GM19372 (cell line): ENCODE measurements around the gene TRDMT1.

Experiments used
- ATAC-seq: cut with Tn5 transposase; IDR thresholded peaks from one replicate; pipeline ENCODE4 v1.9.1; 2021; ENCODE audit warnings: mild to moderate bottlenecking, low read depth, moderate library complexity; ENCODE audit not compliant: unreplicated experiment

TRDMT1 gene

DNA sequence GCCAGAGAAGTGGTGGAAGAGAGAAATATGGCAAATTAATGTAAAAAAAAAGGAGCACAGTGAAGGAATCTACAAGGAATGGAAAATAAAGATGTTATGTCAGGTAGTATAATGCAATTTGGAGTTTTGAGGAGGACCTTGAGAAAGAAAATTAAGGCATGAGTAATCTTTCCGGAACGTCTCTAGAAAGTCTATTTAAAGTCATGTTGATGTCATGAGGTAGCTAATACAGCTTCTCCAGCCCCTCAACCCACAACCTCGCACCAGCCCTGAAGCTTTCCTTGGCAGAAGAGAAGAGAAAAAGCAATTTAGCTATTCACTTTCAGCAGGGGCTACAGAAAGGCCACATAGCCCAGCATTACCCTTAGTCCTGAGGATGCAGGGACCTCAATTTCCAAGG, 22.5 kb downstream of the TRDMT1 start:
- ATAC-seq: no peak

DNA sequence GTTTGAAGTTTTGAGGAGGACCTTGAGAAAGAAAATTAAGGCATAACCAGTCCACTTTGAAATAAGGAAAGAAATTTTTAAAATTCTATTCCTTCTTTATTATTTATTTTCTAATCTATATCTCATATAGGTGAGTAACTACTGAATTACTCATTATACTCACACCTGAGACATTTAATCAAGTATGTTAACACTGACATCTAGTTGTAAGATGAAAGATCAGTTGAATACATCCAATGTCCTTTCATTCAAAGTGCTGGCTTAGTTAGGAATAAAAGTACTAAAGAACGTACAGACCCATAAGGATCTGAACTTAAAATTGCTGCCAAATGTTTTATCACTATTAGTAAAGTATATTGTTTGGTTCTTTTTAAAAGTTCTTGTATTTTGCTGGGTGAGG, 23.5 kb downstream of the TRDMT1 start:
- ATAC-seq: no peak

GRCh38 chr10:17177014-17177413, 24.5 kb downstream of the TRDMT1 start:
- no peak for ATAC-seq

DNA sequence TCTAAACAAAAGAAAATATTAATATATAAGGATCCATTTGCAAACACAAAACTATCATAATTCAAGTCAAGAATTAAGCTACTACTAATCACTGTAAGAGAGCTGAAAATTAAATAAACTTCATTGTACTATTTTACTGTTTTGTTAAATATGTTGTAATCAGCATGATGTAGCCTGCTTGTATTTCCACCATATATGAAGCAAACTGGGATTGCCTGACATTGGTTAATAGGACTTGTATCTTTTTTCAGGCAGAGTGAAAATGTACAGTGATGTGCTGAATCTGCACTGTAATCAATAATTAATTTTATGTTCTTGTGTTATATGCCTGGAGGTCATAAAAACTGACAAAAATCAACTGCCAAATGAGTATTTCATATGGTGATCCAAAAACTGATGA, 25.4 kb downstream of the TRDMT1 start:
- no peak for ATAC-seq

- ATAC-seq: no peak
These were observed 25.9 kb downstream of the TRDMT1 start for GRCh38 chr10:17175551-17175950.

- ATAC-seq: no peak
These were observed 26.8 kb downstream of the TRDMT1 start for GRCh38 chr10:17174626-17175025.

- ATAC-seq: no peak
These were observed 30.3 kb downstream of the TRDMT1 start for GRCh38 chr10:17171141-17171641.

DNA sequence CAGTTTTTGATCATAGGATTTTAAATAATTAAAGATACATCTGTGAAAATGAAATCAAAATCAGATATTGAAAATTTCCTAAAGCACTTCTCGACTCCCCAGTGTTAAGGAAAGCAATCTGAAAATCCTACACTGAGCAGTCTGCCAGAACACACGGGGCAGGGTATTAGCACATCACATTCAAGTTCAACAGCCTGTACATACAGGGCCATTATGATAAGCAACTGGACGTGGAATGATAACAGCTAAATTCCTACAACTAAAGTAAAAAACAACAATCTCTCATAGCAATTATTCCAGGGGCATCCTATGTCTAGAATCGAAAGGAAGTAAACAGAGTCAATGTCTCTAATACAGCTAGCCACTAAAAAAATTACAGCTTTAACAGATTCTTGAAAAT, 31.7 kb downstream of the TRDMT1 start:
- no peak for ATAC-seq

DNA sequence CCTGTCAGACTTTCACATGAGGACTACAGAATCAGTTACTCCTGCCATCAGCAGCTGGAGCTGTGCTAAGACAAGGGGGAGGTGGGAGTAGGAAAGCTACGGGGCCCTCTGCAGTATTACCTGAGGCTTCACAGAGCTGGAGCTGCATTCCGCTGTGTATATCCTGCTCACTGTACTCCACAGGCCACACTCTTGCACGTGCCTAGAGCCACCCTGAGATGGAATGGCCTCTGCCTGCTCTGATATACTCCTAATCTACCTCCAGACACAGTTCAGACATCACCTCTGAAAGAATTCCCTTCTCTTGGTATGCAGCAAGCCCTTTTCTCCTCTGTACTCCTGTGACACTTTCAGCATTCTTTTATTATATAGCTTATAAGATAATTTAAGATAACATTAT, 34.8 kb downstream of the TRDMT1 start:
- ATAC-seq: no peak

GRCh38 chr10:17162828-17163227, 38.6 kb downstream of the TRDMT1 start:
- ATAC-seq: no peak

DNA sequence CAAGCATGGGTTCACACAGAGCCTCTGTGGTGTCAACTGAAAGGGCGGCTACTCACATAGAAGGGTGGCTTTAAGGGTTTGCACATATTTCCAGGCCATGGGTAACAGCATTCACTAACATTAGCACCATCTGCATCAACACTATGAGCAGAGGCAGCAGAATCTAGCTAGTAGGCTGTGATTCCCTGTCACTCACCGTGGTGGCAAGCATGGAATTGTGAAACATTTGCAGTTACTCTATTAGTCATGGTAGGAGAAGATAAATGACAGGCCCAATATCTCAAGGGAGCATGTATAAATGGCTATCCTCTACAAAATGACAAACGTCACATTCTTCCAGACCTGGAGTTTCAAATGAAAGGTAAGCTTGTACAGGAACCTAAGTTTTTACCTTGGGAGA, 39.7 kb downstream of the TRDMT1 start:
- ATAC-seq: no peak

GRCh38 chr10:17157024-17157423, 44.4 kb downstream of the TRDMT1 start:
- no peak for ATAC-seq

DNA sequence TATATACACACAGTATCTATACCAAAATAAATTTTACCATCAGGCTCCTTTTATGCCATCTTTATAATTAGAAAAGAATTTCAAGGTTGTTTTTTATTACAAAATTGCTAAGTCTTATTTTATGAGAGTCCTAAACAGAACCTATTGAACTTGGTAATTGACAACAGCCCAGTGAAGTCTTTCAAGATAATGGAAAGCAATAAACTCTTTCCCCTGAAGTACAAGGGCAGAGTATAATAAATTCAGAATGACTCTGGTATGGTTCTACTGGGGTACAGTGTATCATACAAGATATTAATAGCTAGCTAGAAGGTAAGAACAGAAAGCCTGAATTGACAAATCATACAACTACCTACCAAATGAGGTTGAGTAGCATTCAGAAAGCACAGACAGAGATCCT, 45.6 kb downstream of the TRDMT1 start:
- no peak for ATAC-seq

- no peak for ATAC-seq
These were observed 47.4 kb downstream of the TRDMT1 start for GRCh38 chr10:17154116-17154515.

DNA sequence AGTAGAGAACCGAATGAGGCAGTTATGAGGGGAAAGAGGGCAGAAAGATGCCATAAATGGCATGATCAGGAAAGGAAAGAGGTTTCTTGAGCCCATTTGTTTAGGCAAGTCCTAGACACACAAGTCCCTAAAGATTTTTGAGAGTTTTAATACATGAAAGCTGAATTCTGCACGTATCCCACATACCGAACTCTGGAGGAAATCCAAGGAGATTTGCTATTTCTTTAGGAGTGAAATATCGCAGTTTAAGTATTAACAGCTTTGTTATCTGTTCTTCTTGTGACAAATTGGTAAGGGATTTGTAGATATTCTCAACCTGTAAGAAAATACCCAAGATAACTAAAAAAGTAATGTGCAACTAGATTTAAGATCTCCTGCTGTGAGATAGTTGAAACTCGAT, 48.2 kb downstream of the TRDMT1 start:
- no peak for ATAC-seq

DNA sequence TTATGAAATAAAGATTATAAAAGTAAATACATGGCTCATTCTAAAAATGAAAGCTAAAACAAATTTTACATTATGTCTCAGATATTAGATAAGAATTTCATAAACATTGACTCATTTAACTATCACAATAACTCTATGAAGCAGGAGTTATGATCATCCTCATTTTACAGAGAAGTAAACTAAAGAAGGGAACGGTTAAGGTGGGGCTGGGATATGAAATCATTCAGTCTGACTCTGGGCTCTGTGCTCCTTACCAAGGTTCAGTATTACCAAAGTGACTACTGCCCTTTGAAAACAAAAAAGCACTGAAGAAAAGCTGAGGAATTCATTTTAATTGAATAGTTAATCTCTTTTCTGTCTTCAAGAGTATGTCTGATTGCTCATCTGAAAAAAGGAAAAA, 49.8 kb downstream of the TRDMT1 start:
- no peak for ATAC-seq

DNA sequence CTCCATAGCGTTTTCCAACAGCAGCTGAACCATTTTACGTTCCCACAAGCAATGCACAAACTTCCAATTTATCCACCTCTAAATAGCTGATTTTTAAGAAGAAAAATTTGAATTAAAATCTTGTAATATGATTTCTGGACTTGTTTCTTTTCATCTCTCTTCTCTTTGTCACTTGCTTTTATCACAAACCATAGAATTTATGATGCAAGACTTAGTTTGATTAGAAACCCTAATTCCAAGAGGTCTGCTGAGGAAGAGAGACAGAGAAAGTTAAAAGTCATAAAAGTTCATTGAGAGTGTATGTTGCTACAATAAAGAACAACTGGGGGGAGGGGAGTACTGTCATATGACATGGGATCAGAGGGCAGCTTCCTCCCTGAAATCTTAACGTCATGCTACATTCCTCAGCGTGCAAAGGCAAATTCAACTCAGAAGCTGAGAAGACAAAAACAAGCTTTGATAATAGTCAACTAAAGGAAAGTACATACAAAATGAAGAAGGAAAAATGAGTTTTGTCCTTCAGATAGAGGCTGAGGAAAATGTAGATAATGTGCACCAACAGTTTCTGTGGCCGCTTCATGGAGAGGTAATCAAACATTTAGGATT, 53.5 kb downstream of the TRDMT1 start:
- no peak for ATAC-seq

- ATAC-seq: no peak
These were observed 54.6 kb downstream of the TRDMT1 start for GRCh38 chr10:17146892-17147291.

DNA sequence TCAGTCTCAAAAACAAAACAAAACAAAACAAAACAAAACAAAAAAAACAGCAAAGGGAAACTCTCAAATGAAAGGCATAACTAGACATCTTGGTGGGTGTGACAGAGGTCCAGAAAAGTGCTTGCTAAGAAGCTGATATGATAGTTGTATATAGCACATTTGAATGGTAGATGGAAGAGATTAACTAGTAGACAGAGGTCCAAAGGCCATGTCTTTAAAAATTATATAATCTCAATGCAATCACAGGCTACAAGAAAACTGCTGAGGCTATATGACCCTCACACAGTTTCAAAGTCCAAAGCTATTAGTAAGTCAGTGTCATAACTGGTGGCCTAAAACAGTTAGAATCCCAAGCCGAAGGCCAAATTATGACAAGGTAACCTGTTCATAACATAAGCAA, 56.2 kb downstream of the TRDMT1 start:
- no peak for ATAC-seq

DNA sequence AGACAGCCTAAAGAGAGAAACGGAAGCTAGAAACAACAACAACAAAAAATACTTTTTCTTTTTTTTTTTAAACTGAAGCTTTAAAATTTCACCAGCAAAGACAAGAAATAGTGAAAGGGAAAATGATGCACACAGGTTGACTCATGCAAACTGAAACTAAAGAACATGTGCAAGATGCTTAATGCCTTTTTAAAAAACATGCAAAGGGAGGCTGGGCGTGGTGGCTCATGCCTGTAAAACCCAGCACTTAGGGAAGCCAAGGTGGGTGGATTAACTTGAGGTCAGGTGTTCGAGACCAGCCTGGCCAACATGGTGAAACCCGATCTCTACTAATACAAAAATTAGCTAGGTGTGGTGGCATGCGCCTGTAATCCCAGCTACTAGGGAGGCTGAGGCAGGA, 56.7 kb downstream of the TRDMT1 start:
- no peak for ATAC-seq

DNA sequence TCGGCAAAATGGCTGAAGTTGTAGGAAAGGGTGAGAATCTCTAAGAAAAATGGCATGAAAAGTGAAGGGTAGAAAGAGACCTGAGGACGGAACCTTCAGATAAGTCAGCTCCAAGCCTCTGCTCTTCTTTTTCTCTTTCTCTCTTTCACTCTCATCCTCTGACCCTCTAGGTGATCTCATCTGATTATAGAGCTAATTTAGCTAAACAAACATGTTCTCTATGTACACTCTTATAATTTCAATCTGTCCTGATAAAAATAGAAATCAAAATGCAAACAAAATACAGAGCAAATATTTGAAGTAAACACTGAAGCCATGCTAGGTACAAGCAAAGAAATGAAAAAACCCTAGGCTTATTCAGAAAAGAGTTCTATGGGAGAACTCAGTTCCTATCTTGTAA, 57.4 kb downstream of the TRDMT1 start:
- ATAC-seq: no peak

DNA sequence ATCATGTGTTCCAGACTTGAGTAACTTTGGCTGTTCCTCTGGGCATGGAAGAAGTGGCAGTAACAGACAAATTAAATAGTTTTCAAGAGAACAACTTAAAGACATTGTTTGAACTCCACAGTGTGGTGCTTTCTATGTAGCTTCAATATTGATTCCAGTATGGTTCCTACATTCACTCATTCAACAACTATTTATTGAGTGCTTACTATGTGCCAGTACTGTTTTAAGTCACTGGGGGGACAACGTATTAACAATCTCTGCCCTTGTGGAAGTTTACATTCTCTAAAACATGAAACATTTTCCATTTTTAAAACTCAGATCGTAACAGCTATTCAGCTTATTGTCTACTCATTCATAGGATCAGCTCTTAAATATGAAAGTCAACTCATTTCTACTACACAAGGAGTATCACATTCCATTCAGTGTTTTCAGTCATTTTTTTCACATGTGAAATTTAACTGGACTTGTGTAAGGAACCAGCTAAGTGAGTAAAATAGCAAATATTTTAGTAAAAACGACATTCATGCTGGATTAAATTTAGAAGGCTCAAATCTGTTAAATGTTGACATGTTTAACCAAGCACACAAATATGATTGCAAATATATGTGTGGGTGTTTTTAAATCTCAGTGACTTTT, 58.3 kb downstream of the TRDMT1 start:
- no peak for ATAC-seq
